PFSK-1 (cell line): ENCODE measurements around the gene SMYD4.

Experiments used
- FOXP2 ChIP-seq: optimal IDR thresholded peaks from 2 replicates; pipeline ENCODE3; 2011; ENCODE audit warnings: borderline replicate concordance, control low read depth, inconsistent platforms; ENCODE audit not compliant: insufficient read depth; ENCODE audit errors: extremely low read length, extremely low read depth
- POLR2AphosphoS5 ChIP-seq: IDR thresholded peaks from 2 replicates; pipeline ENCODE4 v1.6.1; 2012; ENCODE audit warnings: low read depth, mild to moderate bottlenecking, control low read depth, low read length, moderate library complexity
- REST ChIP-seq, 2 experiments: IDR thresholded peaks; 2 replicates each; pipeline versions ENCODE4 v1.6.1 to v1.8.0; 2011 to 2012; ENCODE audit warnings: low read depth in 2 of 2, low read length in 2 of 2, control low read depth in 1 of 2, inconsistent platforms in 1 of 2, mild to moderate bottlenecking in 1 of 2, moderate library complexity in 1 of 2; ENCODE audit not compliant: insufficient read depth in 1 of 2
- SIN3A ChIP-seq: IDR thresholded peaks from 2 replicates; pipeline ENCODE4 v1.6.1; 2012; ENCODE audit warnings: mild to moderate bottlenecking, low read length, moderate library complexity, borderline replicate concordance; ENCODE audit not compliant: insufficient read depth
- TAF1 ChIP-seq: IDR thresholded peaks from 2 replicates; pipeline ENCODE4 v1.6.1; 2012; ENCODE audit warnings: low read length, control low read depth, borderline replicate concordance; ENCODE audit not compliant: insufficient read depth

Gene SMYD4

GRCh38 chr17:1762901-1763898, 66.5 kb downstream of the SMYD4 start:
- no peak for TF ChIP-seq FOXP2
- TF ChIP-seq REST (IDR thresholded peaks at IDR 0.05; ENCODE audit: insufficient read depth in 1 of 2, low read depth in 2 of 2, low read length in 2 of 2): 0 out of 4 replicates have a peak, but pooled peaks of 1 of the 2 experiments have one; percentile 9
- TF ChIP-seq SIN3A: peak; percentile 64; the same call in 1 of the 2 replicates

- TF ChIP-seq FOXP2 (peak; percentile 2), TAF1 (no peak), POLR2AphosphoS5 (peak; percentile 24; the same call in 1 of the 2 replicates)
Measured at GRCh38 chr17:1762233-1762900, 67.3 kb downstream of the SMYD4 start.

GRCh38 chr17:1759529-1759928, 70.2 kb downstream of the SMYD4 start:
- TF ChIP-seq SIN3A (no peak), TAF1 (no peak), FOXP2 (no peak), REST (IDR thresholded peaks at IDR 0.05; ENCODE audit: insufficient read depth in 1 of 2, low read depth in 2 of 2, low read length in 2 of 2) (no peak), POLR2AphosphoS5 (no peak)

DNA sequence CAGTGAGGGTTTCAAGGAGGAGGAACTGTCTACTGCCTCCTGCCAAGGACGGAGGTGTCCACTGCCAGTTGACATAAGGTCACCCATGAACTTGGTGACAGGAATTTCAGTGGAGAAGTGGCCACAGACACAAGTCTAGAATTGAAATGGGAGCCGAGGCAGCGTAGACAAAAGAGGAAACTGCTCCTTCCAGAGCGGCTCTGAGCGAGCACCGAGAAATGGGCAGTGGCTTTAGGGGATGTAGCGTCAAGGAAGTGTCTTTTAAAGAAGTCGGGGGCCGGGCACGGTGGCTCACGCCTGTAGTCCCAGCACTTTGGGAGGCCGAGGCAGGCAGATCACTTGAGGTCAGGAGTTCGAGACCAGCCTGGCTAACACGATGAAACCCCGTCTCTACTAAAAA, 70.9 kb downstream of the SMYD4 start:
- TF ChIP-seq REST (IDR thresholded peaks at IDR 0.05; ENCODE audit: insufficient read depth in 1 of 2, low read depth in 2 of 2, low read length in 2 of 2): no peak
- no peak for TF ChIP-seq TAF1
- TF ChIP-seq POLR2AphosphoS5: no peak
- TF ChIP-seq FOXP2: no peak
- TF ChIP-seq SIN3A: no peak

- no peak for TF ChIP-seq FOXP2
- TF ChIP-seq POLR2AphosphoS5: no peak
- no peak for TF ChIP-seq SIN3A
- TF ChIP-seq TAF1: no peak
- no peak for TF ChIP-seq REST (IDR thresholded peaks at IDR 0.05; ENCODE audit: insufficient read depth in 1 of 2, low read depth in 2 of 2, low read length in 2 of 2)
Measured at GRCh38 chr17:1755827-1756262, 73.9 kb downstream of the SMYD4 start.
